Effector memory CD8-positive, alpha-beta T cell (primary cell): Measurements from ENCODE around the gene VRK1.

Source experiments
- ATAC-seq: fragments of 150-1000 bp; cut with Tn5 transposase; replicated peaks from 2 replicates; pipeline ENCODE4 v1.10.0; 2021; ENCODE audit warnings: mild to moderate bottlenecking, moderate library complexity
- DNase-seq, 3 experiments: peaks; one replicate each; pipeline ENCODE4 v3.0.0; 2021
- H3K27ac Mint-ChIP-seq, 2 donors: one replicate each; pipeline ENCODE4 v1.8.0; 2022; ENCODE audit warnings: mild to moderate bottlenecking in 2 of 2, mixed read lengths in 2 of 2, moderate library complexity in 2 of 2
- H3K27me3 Mint-ChIP-seq, 2 donors: one replicate each; pipeline ENCODE4 v1.8.0; 2022; ENCODE audit warnings: mixed read lengths in 2 of 2
- H3K36me3 Mint-ChIP-seq: one replicate; pipeline ENCODE4 v1.8.0; 2022; ENCODE audit warnings: mild to moderate bottlenecking, moderate library complexity, mixed read lengths; ENCODE audit not compliant: insufficient read depth
- H3K4me1 Mint-ChIP-seq, 2 donors: one replicate each; pipeline ENCODE4 v1.8.0; 2022; ENCODE audit warnings: low read depth in 2 of 2, mixed read lengths in 2 of 2
- H3K4me3 Mint-ChIP-seq, 2 donors: one replicate each; pipeline ENCODE4 v1.8.0; 2022; ENCODE audit warnings: mild to moderate bottlenecking in 2 of 2, mixed read lengths in 2 of 2, moderate library complexity in 2 of 2
- H3K9me3 Mint-ChIP-seq, 2 donors: one replicate each; pipeline ENCODE4 v1.8.0; 2022; ENCODE audit warnings: mixed read lengths in 2 of 2

VRK1 gene

DNA sequence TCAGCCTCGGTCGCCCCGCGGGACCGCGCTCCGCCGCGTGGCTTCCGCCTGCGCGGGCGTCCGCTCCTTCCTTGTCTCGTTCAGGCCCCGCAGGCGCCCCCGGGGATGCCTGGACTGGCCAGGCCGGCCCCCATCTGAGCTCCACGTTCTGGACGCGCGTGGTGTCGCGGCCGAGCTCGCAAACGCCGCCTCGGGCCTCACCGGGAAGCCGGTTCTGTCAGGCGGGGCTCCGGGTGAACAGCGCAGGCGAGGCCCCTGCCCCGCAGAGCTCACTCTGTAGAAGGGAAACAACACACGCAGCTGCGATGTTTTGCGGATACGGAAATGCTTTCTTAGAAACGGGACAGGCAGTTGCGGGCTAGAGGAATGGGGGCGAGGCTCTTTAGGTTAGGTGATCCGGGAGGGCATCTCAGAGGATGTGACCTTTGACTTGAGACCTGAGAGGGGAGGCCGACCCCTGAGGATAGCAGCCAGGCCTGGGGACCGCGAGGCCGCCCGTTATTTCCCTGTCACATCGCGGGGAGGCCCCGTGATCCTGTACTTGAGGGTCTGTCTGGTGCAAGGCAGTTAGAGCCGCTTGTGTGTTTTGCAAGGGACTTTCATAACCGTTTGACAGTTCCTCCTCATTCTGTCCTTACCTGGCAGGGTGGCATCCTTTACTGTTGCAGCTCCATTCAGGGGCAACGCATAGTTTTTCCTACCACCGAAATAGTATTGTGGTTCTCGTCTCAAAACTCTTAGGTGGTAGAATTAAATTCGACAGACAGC, 584 bp downstream of the VRK1 start:
- DNase-seq, result peak; percentile 26 to 35 (median 28)
- Mint-ChIP-seq H3K4me3 (peak overlapping the region; percentile 89 to 90), H3K9me3 (no peaks in the 10 kb centered on the region)

DNA sequence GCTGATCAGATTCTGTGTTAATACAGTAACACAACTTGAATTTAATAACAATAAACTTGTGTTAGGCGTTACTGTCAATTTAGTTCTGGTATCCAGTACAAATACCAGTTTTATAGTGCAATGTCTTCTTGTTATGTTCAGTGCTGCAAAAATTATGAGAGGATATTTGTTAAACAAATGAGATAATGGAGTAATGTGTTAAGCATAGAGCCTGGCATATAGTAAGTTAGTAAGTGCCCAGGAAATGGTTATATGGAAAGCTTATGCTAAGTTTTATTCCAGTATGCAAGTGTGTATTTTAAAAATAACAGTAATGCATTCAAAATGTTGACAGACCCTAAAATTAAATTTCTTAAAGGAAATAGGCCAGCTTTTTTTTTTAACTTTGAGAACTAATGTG, 1.8 kb downstream of the VRK1 start:
- no peak for DNase-seq
- Mint-ChIP-seq H3K4me1 (peaks cover 16 to 23% of the 10 kb centered on the region in 2 donors), H3K4me3 (peak overlapping the region in 1 of 2 donors; percentile 89), H3K27me3 (peaks cover 11 to 18% of the 10 kb centered on the region in 2 donors), H3K9me3 (no peaks in the 10 kb centered on the region), H3K27ac (no peak overlapping the region), H3K36me3 (peaks cover 10% of the 10 kb centered on the region)
- no peak for ATAC-seq

More for the DNA sequence above, 584 bp downstream of the VRK1 start:
- H3K4me1 Mint-ChIP-seq, result peaks cover 15 to 16% of the 10 kb centered on the region in 2 donors
- H3K36me3 Mint-ChIP-seq, result peaks cover 7% of the 10 kb centered on the region
- ATAC-seq, result peak; percentile 50
- H3K27me3 Mint-ChIP-seq, result peaks cover 11 to 28% of the 10 kb centered on the region in 2 donors
- H3K27ac Mint-ChIP-seq, result peak overlapping the region; percentile 91 to 93

GRCh38 chr14:96799489-96800054, 2.4 kb downstream of the VRK1 start:
- Mint-ChIP-seq H3K4me1 (peaks cover 22 to 29% of the 10 kb centered on the region in 2 donors), H3K27ac (no peak overlapping the region), H3K9me3 (no peaks in the 10 kb centered on the region), H3K4me3 (peak overlapping the region in 1 of 2 donors; percentile 11), H3K27me3 (peaks cover 11 to 14% of the 10 kb centered on the region in 2 donors), H3K36me3 (peaks cover 10% of the 10 kb centered on the region)
- ATAC-seq (no peak), DNase-seq (no peak)

- no peaks in the 10 kb centered on the region for H3K9me3 Mint-ChIP-seq
Measured at GRCh38 chr14:96801931-96802330, 4.7 kb downstream of the VRK1 start.

GRCh38 chr14:96802963-96803362, 5.8 kb downstream of the VRK1 start:
- no peak overlapping the region for H3K4me3 Mint-ChIP-seq
- H3K27me3 Mint-ChIP-seq, result no peaks in the 10 kb centered on the region
- H3K27ac Mint-ChIP-seq, result no peak overlapping the region
- no peak for DNase-seq
- ATAC-seq, result no peak
- no peaks in the 10 kb centered on the region for H3K9me3 Mint-ChIP-seq
- H3K36me3 Mint-ChIP-seq, result peaks cover 5% of the 10 kb centered on the region
- H3K4me1 Mint-ChIP-seq, result peaks cover 24 to 37% of the 10 kb centered on the region in 2 donors

More at GRCh38 chr14:96801931-96802330, 4.7 kb downstream of the VRK1 start:
- Mint-ChIP-seq H3K4me3 (no peak overlapping the region), H3K27ac (no peak overlapping the region), H3K27me3 (no peaks in the 10 kb centered on the region), H3K36me3 (peaks cover 10% of the 10 kb centered on the region), H3K4me1 (peaks cover 27 to 37% of the 10 kb centered on the region in 2 donors)
- ATAC-seq (no peak), DNase-seq (no peak)

GRCh38 chr14:96803958-96804357, 6.8 kb downstream of the VRK1 start:
- H3K27ac Mint-ChIP-seq, result peak overlapping the region in 1 of 2 donors; percentile 31

GRCh38 chr14:96804895-96805294, 7.7 kb downstream of the VRK1 start:
- Mint-ChIP-seq H3K36me3 (peaks cover 3% of the 10 kb centered on the region), H3K27me3 (no peaks in the 10 kb centered on the region), H3K27ac (no peak overlapping the region), H3K9me3 (no peaks in the 10 kb centered on the region), H3K4me3 (no peak overlapping the region), H3K4me1 (peaks cover 24 to 31% of the 10 kb centered on the region in 2 donors)
- DNase-seq, result no peak
- ATAC-seq, result no peak

More at GRCh38 chr14:96803958-96804357, 6.8 kb downstream of the VRK1 start:
- peaks cover 20 to 28% of the 10 kb centered on the region in 2 donors for H3K4me1 Mint-ChIP-seq
- ATAC-seq (no peak), DNase-seq (no peak)
- peaks cover 3% of the 10 kb centered on the region for H3K36me3 Mint-ChIP-seq
- H3K27me3 Mint-ChIP-seq, result no peaks in the 10 kb centered on the region
- peak overlapping the region; percentile 10 to 45 for H3K4me3 Mint-ChIP-seq
- no peaks in the 10 kb centered on the region for H3K9me3 Mint-ChIP-seq

- no peak for ATAC-seq
- H3K4me1 Mint-ChIP-seq, result peaks cover 24 to 34% of the 10 kb centered on the region in 2 donors
- H3K4me3 Mint-ChIP-seq, result no peak overlapping the region
- no peaks in the 10 kb centered on the region for H3K27me3 Mint-ChIP-seq
- no peaks in the 10 kb centered on the region for H3K9me3 Mint-ChIP-seq
- DNase-seq, result no peak
- peaks cover 3% of the 10 kb centered on the region for H3K36me3 Mint-ChIP-seq
- no peak overlapping the region for H3K27ac Mint-ChIP-seq
Measured at GRCh38 chr14:96805956-96806355, 8.8 kb downstream of the VRK1 start.

DNA sequence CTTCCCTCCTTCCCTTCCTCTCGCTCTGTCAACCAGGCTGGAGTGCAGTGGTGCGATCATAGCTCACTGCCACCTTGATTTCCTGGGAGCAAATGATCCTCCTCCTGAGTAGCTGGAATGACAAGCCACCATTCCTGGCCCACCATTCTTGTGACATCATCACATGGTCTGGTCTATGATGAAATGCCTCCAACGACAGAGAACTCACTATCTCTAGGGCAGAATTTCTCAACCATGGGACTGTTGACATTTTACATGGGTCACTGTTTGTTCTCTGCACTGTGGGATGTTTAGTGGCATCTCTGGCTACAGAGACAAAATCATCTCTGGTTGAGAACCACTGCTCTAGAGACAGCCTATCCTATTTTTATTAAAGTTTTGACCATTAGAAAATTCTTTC, 9.7 kb downstream of the VRK1 start:
- Mint-ChIP-seq H3K36me3 (peaks cover 3% of the 10 kb centered on the region), H3K4me1 (peaks cover 26 to 42% of the 10 kb centered on the region in 2 donors), H3K27me3 (no peaks in the 10 kb centered on the region), H3K4me3 (no peak overlapping the region), H3K9me3 (no peaks in the 10 kb centered on the region), H3K27ac (peak overlapping the region; percentile 41 to 50)
- ATAC-seq, result no peak
- DNase-seq, result no peak

DNA sequence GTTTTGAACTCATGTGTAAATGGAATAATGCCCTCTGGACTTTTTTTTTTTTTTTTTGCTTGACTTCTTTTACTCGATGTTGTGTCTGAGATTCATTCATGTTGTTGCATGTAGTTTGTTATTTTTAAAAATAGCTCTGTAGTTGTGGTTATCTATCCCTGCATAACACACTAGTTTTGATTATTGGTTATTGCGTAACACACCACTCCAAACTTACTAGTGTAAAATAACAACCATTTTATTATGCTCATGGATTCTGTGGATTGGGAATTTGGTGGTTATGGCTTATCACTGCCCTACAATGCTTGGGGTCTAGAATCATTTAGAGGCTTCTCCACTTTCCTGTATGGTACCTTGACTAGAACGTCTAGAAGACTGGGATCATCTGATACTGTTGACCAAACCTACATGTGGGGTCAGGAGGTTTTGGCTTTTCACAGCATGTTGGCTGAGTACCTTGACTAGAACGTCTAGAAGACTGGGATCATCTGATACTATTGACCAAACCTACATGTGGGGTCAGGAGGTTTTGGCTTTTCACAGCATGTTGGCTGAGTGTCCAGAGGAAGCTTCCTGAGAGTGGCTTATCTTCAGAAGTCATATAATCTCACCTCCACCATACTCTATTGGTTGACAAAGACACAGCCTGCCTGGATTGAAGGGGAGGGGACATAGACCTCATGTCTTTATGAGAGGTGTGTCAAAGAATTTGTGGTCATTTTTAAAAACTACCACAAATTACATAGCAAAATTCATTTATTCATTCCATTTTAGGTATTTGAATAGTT, 11.6 kb downstream of the VRK1 start:
- DNase-seq, result no peak
- ATAC-seq, result no peak
- H3K27me3 Mint-ChIP-seq, result no peaks in the 10 kb centered on the region
- no peaks in the 10 kb centered on the region for H3K9me3 Mint-ChIP-seq
- peaks cover 34 to 52% of the 10 kb centered on the region in 2 donors for H3K4me1 Mint-ChIP-seq
- no peak overlapping the region for H3K27ac Mint-ChIP-seq
- no peak overlapping the region for H3K4me3 Mint-ChIP-seq
- no peaks in the 10 kb centered on the region for H3K36me3 Mint-ChIP-seq

GRCh38 chr14:96811265-96811664, 14.1 kb downstream of the VRK1 start:
- Mint-ChIP-seq H3K9me3 (no peaks in the 10 kb centered on the region), H3K4me1 (peaks cover 25 to 43% of the 10 kb centered on the region in 2 donors), H3K4me3 (no peak overlapping the region), H3K36me3 (no peaks in the 10 kb centered on the region), H3K27ac (peak overlapping the region in 1 of 2 donors; percentile 22), H3K27me3 (no peaks in the 10 kb centered on the region)
- ATAC-seq (no peak), DNase-seq (no peak)

GRCh38 chr14:96811985-96812667, 14.9 kb downstream of the VRK1 start:
- Mint-ChIP-seq H3K36me3 (no peaks in the 10 kb centered on the region), H3K9me3 (no peaks in the 10 kb centered on the region), H3K27me3 (no peaks in the 10 kb centered on the region), H3K4me3 (peak overlapping the region in 1 of 2 donors; percentile 31), H3K4me1 (peaks cover 27 to 47% of the 10 kb centered on the region in 2 donors), H3K27ac (peak overlapping the region in 1 of 2 donors; percentile 3)
- DNase-seq, result no peak
- peak; percentile 80 for ATAC-seq

DNA sequence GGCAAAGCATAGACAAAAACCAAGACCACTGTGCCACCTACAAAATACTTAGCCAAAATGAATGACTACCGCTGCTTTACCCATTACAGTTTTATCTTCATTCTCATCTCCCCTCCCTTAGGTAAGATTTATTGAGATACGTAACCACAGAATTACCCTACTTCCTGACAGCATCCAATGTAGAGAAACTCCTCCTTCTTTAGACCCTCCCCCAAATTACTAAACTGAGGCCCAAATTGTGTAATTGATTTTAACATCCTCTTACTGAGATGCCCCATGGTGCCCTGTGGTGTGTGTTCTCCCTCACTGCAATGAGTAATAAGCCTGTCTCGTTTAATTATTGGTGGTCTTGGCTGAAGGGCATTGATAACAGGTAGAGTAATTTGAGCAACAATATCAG, 19.1 kb downstream of the VRK1 start:
- ATAC-seq (no peak), DNase-seq (no peak)
- H3K9me3 Mint-ChIP-seq, result no peaks in the 10 kb centered on the region
- peak overlapping the region in 1 of 2 donors; percentile 56 for H3K27ac Mint-ChIP-seq
- no peak overlapping the region for H3K4me3 Mint-ChIP-seq
- no peaks in the 10 kb centered on the region for H3K27me3 Mint-ChIP-seq
- H3K4me1 Mint-ChIP-seq, result peaks cover 28 to 51% of the 10 kb centered on the region in 2 donors
- H3K36me3 Mint-ChIP-seq, result no peaks in the 10 kb centered on the region
